K562 (cell line): ENCODE data around the gene BRICD5. TPM values are rescaled to one million over a fixed set of nuclear protein-coding genes. Genes with fewer than 3 reads are reported as not detected.

ENCODE experiments used
- ATAC-seq: fragments of 200-7000 bp; cut with Tn5 transposase; 3 replicates; pipeline ENCODE4 v1.9.1; 2020; ENCODE audit warnings: moderate library complexity
- BruUV-seq: library from RNA; stranded (reverse); fragments of 400-500 nt; replicated peaks from 2 replicates; lab custom pipeline; 2021; lab: Mats Ljungman, UMichigan
- CTCF ChIA-PET: fragments of 300-600 bp; formaldehyde crosslinking; extraction: SDS; loops from one replicate; lab custom pipeline; 2021; ENCODE audit warnings: low intra/inter-chr PET ratio; lab: Yijun Ruan, JAX
- POLR2A ChIA-PET: fragments of 300-600, 350-650 bp; sonication (Branson Sonifier 250); formaldehyde crosslinking; extraction: SDS; loops from one replicate; lab custom pipeline; 2021; ENCODE audit warnings: antibody characterized with exemption, inconsistent platforms; lab: Yijun Ruan, JAX
- DNase-seq, 4 experiments: peaks; one replicate each; pipeline versions ENCODE4 v3.0.0 to v3.0.0-alpha.2; 2011 to 2018; ENCODE audit warnings: low spot score in 3 of 4, mixed read lengths in 3 of 4; ENCODE audit errors: extremely low read depth in 1 of 4
- FAIRE-seq: peaks from 2 replicates; lab custom pipeline; 2011; peaks lifted over from hg19 to GRCh38; lab: Jason Lieb, UNC
- H2AFZ ChIP-seq: 2 replicates; pipeline ENCODE4 v1.6.0; 2011; ENCODE audit warnings: low read depth, low read length, control low read depth, inconsistent platforms
- H3K27ac ChIP-seq: fragments of 200-600 bp; 3 replicates; pipeline ENCODE4 v1.8.0; 2011; ENCODE audit warnings: low read depth, mild to moderate bottlenecking, control low read depth, inconsistent platforms, low read length, moderate library complexity, mixed read lengths; ENCODE audit errors: extremely low read depth
- H3K27me3 ChIP-seq, 2 experiments: fragments of 300-600 bp in 1 of 2; 2 replicates in 1 of 2; 3 replicates in 1 of 2; pipeline versions ENCODE4 v1.6.0 to v1.8.0; 2011; ENCODE audit warnings: inconsistent platforms in 2 of 2, low read length in 2 of 2, mild to moderate bottlenecking in 1 of 2, mixed read lengths in 1 of 2, moderate library complexity in 1 of 2; ENCODE audit not compliant: control insufficient read depth in 2 of 2, insufficient read depth in 2 of 2
- H3K36me3 ChIP-seq: fragments of 300-600 bp; 3 replicates; pipeline ENCODE4 v1.8.0; 2011; ENCODE audit warnings: mild to moderate bottlenecking, low read length, inconsistent platforms; ENCODE audit not compliant: control insufficient read depth, insufficient read depth
- H3K4me1 ChIP-seq, 2 experiments: fragments of 200-600 bp in 1 of 2; replicated peaks in 1 of 2; 2 replicates in 1 of 2; 3 replicates in 1 of 2; pipeline versions ENCODE4 v1.5.1 to v1.8.0; 2011; ENCODE audit warnings: inconsistent platforms in 2 of 2, low read length in 2 of 2, mild to moderate bottlenecking in 1 of 2, mixed read lengths in 1 of 2, moderate library complexity in 1 of 2; ENCODE audit not compliant: control insufficient read depth in 2 of 2, insufficient read depth in 2 of 2
- H3K4me2 ChIP-seq: 2 replicates; pipeline ENCODE4 v1.6.1; 2011; ENCODE audit warnings: low read length, control low read depth, inconsistent platforms, mixed read lengths; ENCODE audit not compliant: insufficient read depth
- H3K4me3 ChIP-seq: fragments of 200-600 bp; sonication (generic), shearing (Covaris generic); 2 replicates; pipeline ENCODE4 v1.5.1; 2016; ENCODE audit warnings: control low read depth, inconsistent platforms
- H3K79me2 ChIP-seq: fragments of 200-600 bp; 3 replicates; pipeline ENCODE4 v1.8.0; 2011; ENCODE audit warnings: low read length, inconsistent platforms; ENCODE audit not compliant: control insufficient read depth, insufficient read depth
- H3K9ac ChIP-seq, 2 experiments: 2 replicates each; pipeline versions ENCODE4 v1.6.0 to v1.6.1; 2011; ENCODE audit warnings: low read depth in 2 of 2, low read length in 2 of 2, control low read depth in 1 of 2, inconsistent platforms in 1 of 2, mild to moderate bottlenecking in 1 of 2, mixed read lengths in 1 of 2; ENCODE audit not compliant: insufficient read depth in 1 of 2
- H3K9me1 ChIP-seq: one replicate; pipeline ENCODE4 v1.6.0; 2011; ENCODE audit warnings: inconsistent platforms, mild to moderate bottlenecking, low read length, moderate library complexity; ENCODE audit not compliant: control insufficient read depth, insufficient read depth
- H3K9me3 ChIP-seq: replicated peaks from 2 replicates; pipeline ENCODE4 v1.5.1; 2011; ENCODE audit warnings: low read depth, low read length, inconsistent platforms; ENCODE audit not compliant: control insufficient read depth, insufficient read depth
- H4K20me1 ChIP-seq: replicated peaks from 2 replicates; pipeline ENCODE4 v1.6.1; 2011; ENCODE audit warnings: low read length, inconsistent platforms, mixed read lengths; ENCODE audit not compliant: control insufficient read depth, insufficient read depth
- ATF7 ChIP-seq: fragments of 450-650 bp; IDR thresholded peaks from 2 replicates; pipeline ENCODE4 v1.7.1; 2014; ENCODE audit warnings: mild to moderate bottlenecking, moderate library complexity
- BCOR ChIP-seq: fragments of 450-650 bp; IDR thresholded peaks from 2 replicates; pipeline ENCODE4 v1.6.1; 2016
- CBFA2T2 ChIP-seq: fragments of 450-650 bp; conservative IDR thresholded peaks from 2 replicates; pipeline ENCODE4 v1.6.1; 2017; ENCODE audit warnings: mild to moderate bottlenecking
- CBX1 ChIP-seq: sonication (generic); IDR thresholded peaks from 2 replicates; pipeline ENCODE4 v1.6.1; 2016; ENCODE audit warnings: antibody characterized with exemption, low read depth, mild to moderate bottlenecking
- DMBX1 ChIP-seq: fragments of 250-450 bp; sonication (Bioruptor Pico); IDR thresholded peaks from 2 replicates; pipeline ENCODE4 v1.8.0; 2022; ENCODE audit warnings: inconsistent platforms, mild to moderate bottlenecking, moderate library complexity, borderline replicate concordance
- ESRRB ChIP-seq: fragments of 250-450 bp; sonication (Bioruptor Pico); IDR thresholded peaks from 2 replicates; pipeline ENCODE4 v1.5.0; 2020; ENCODE audit warnings: mild to moderate bottlenecking, moderate library complexity, borderline replicate concordance
- HLTF ChIP-seq: fragments of 450-650 bp; IDR thresholded peaks from 2 replicates; pipeline ENCODE4 v1.6.1; 2016
- HMG20B ChIP-seq: fragments of 250-450 bp; sonication (Bioruptor Pico); IDR thresholded peaks from 2 replicates; pipeline ENCODE4 v1.5.0; 2021; ENCODE audit warnings: mild to moderate bottlenecking
- HNRNPLL ChIP-seq: fragments of 200-400 bp; formaldehyde crosslinking; IDR thresholded peaks from 2 replicates; pipeline ENCODE4 v1.6.1; 2017; ENCODE audit warnings: low read length, low read depth, mild to moderate bottlenecking; ENCODE audit not compliant: poor library complexity, severe bottlenecking
- KDM2B ChIP-seq: fragments of 250-450 bp; sonication (Bioruptor Pico); IDR thresholded peaks from 2 replicates; pipeline ENCODE4 v1.8.0; 2021; ENCODE audit warnings: mild to moderate bottlenecking, moderate library complexity
- KLF10 ChIP-seq: fragments of 250-450 bp; sonication (Bioruptor Pico); IDR thresholded peaks from 2 replicates; pipeline ENCODE4 v1.6.1; 2021; ENCODE audit warnings: matching md5 sums
- NCOA4 ChIP-seq: fragments of 450-650 bp; IDR thresholded peaks from 2 replicates; pipeline ENCODE4 v1.6.1; 2018; ENCODE audit warnings: mild to moderate bottlenecking; ENCODE audit not compliant: partially characterized antibody
- POLR2AphosphoS5 ChIP-seq: IDR thresholded peaks from 2 replicates; pipeline ENCODE4 v1.6.1; 2011; ENCODE audit warnings: mild to moderate bottlenecking, low read depth, low read length, moderate library complexity; ENCODE audit not compliant: control insufficient read depth, insufficient read depth
- RAD21 ChIP-seq, 2 experiments: fragments of 250-450 bp in 1 of 2; fragments of 450-650 bp in 1 of 2; sonication (Bioruptor Pico) in 1 of 2; formaldehyde crosslinking in 1 of 2; IDR thresholded peaks in 1 of 2; conservative IDR thresholded peaks in 1 of 2; 2 replicates each; pipeline versions ENCODE4 v1.4.0 to v1.8.0; 2020 to 2022; ENCODE audit warnings: mild to moderate bottlenecking in 2 of 2, moderate library complexity in 1 of 2
- RBM17 ChIP-seq: fragments of 200-400 bp; formaldehyde crosslinking; IDR thresholded peaks from 2 replicates; pipeline ENCODE4 v1.6.1; 2017; ENCODE audit warnings: low read depth, mild to moderate bottlenecking, low read length, borderline replicate concordance
- SP1 ChIP-seq: sonication (generic); formaldehyde crosslinking; IDR thresholded peaks from 2 replicates; pipeline ENCODE4 v1.8.1; 2022; ENCODE audit warnings: mild to moderate bottlenecking, missing genetic modification reagents
- STAG1 ChIP-seq: sonication (generic); formaldehyde crosslinking; IDR thresholded peaks from 2 replicates; pipeline ENCODE4 v1.5.0; 2020; ENCODE audit warnings: missing genetic modification reagents, borderline replicate concordance
- TFAM ChIP-seq: fragments of 250-450 bp; sonication (Bioruptor Pico); conservative IDR thresholded peaks from 2 replicates; pipeline ENCODE4 v1.5.0; 2021; ENCODE audit warnings: mild to moderate bottlenecking, moderate library complexity
- U2AF2 ChIP-seq: fragments of 200-400 bp; formaldehyde crosslinking; optimal IDR thresholded peaks from 2 replicates; pipeline ENCODE3; 2017; ENCODE audit warnings: low read depth, mild to moderate bottlenecking, low read length
- ZFP1 ChIP-seq: fragments of 450-650 bp; formaldehyde crosslinking; IDR thresholded peaks from 2 replicates; pipeline ENCODE4 v1.4.0; 2020; ENCODE audit warnings: mild to moderate bottlenecking, mixed read lengths
- ZNF444 ChIP-seq: fragments of 250-450 bp; sonication (Bioruptor Pico); IDR thresholded peaks from 2 replicates; pipeline ENCODE4 v1.4.0; 2020; ENCODE audit warnings: mild to moderate bottlenecking, moderate library complexity
- ZNF717 ChIP-seq: fragments of 250-450 bp; sonication (Bioruptor Pico); IDR thresholded peaks from 2 replicates; pipeline ENCODE4 v1.5.0; 2021
- WGBS: fragments of 100-300 bp; shearing (Covaris generic); methylation state at CpG from one replicate; pipeline ENCODE4 v1.1.6; 2016; ENCODE audit warnings: low coverage, mixed read lengths; ENCODE audit not compliant: insufficient coverage; ENCODE audit errors: missing lambda C conversion rate; 5-methylcytosine and 5-hydroxymethylcytosine counted together
- in situ Hi-C: fragments of 300-500 bp; cut with MboI; formaldehyde crosslinking; loops from 4 replicates; pipeline ENCODE4 v1.15.0; 2018; ENCODE audit warnings: inconsistent platforms, mixed read lengths
- intact Hi-C: fragments of 100-400 bp; cut with micrococcal nuclease; formaldehyde crosslinking; loops from 2 replicates; pipeline ENCODE4 v1.14.2; 2022
- polyA plus RNA-seq, 8 experiments: library from polyadenylated mRNA; depleted of rRNA in 4 of 8; stranded (reverse) in 5 of 8; unstranded in 3 of 8; fragments of >200 nt; fragmentation: Nextera tagmentation in 2 of 8; fragmentation: Illumina TruSeq in 1 of 8; extraction: Ambion mirVana in 2 of 8; extraction: Trizol in 1 of 8; gene quantifications; 2 replicates each; pipeline versions ENCODE4 v1.2.1 to v1.2.3, GENCODE V29; 2011 to 2014; ENCODE audit warnings: inconsistent platforms in 1 of 8, missing spikeins in 1 of 8
- total RNA-seq, 7 experiments: library from RNA; depleted of rRNA in 6 of 7; stranded (reverse); fragments of >200 nt in 6 of 7; fragmentation: Illumina TruSeq in 2 of 7; extraction: Trizol in 2 of 7; gene quantifications; 2 replicates each; pipeline versions ENCODE4 v1.2.1 to v1.2.3, GENCODE V29; 2011 to 2021; ENCODE audit warnings: low replicate concordance in 1 of 7
- TF ChIP-seq, protein P1 (sequence below): sonication (generic); formaldehyde crosslinking; IDR thresholded peaks from 2 replicates; pipeline ENCODE4 v1.8.1; 2023; ENCODE audit warnings: mild to moderate bottlenecking, missing genetic modification reagents

Gene BRICD5
- total and polyA plus RNA-seq, 9 of the 15 experiments (the other 6 are each of a cell fraction or from before 2014, with no cell fraction given), result 0.24 to 15.1 (median 2.4) TPM; not detected in 1

DNA sequence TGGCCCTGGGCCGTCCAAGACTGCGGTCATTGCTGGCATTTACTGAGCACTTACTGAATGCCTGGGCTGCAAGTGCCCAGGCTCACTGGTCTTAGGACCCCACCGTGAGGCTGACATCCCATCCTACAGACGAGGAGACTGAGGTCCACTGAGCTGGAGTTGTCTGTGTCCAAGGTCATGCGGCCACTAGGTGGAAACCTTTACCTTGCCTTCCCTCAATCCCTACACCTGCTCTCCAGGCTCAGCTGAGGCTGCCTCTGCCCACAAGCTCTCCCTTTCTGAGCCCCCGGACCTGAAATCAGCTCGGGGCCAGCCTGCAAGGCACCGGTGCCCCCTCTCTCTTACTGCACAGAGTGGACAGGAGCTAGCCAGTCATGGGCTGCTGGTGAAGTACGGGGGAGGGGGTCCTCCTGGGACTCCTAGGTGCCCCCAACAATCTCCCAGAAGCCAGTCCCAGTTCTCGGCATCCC lies 15.8 kb downstream of the BRICD5 start:
- H3K36me3 ChIP-seq, result no peaks in the 10 kb centered on the region
- POLR2A ChIA-PET, result interaction anchor here (0.7 to 2.5 kb wide), 11 partner anchors 10 to 488 kb away, joined by 3 to 17 read pairs (median 5); partner anchors contain the start of genes ECI1, KCTD5, MLST8 and TRAF7
- H3K9me3 ChIP-seq, result no peaks in the 10 kb centered on the region
- CTCF ChIA-PET, result interaction anchor here (1.0 to 2.8 kb wide), 4 partner anchors 56 to 732 kb away, joined by 3 to 18 read pairs (median 4); partner anchors contain the start of gene ECI1
- no peak overlapping the region for H2AFZ ChIP-seq
- H3K9me1 ChIP-seq, result no peaks in the 10 kb centered on the region
- ATAC-seq (peak; percentile 90), DNase-seq (peak in 3 of 4 experiments; percentile 45 to 83 (median 73)), FAIRE-seq (peak; percentile 95)
- H3K4me2 ChIP-seq, result no peak overlapping the region
- no TSS peak for BruUV-seq
- H3K27me3 ChIP-seq, result peaks cover 0 to 5% of the 10 kb centered on the region in 2 experiments; a peak in 2 of 5 replicates
- in situ Hi-C loops (no loop called here), intact Hi-C loops (loop anchor here (5.0 kb wide), 2 partner anchors 57 to 302 kb away; partner anchors contain the start of gene ECI1)
- peaks cover 3 to 65% of the 10 kb centered on the region in 2 experiments; a peak in 4 of 5 replicates for H3K4me1 ChIP-seq
- H3K4me3 ChIP-seq, result no peak overlapping the region
- 0 out of 4 replicates have a peak overlapping the region, but pooled peaks of 1 of the 2 experiments have one; percentile 47 for H3K9ac ChIP-seq
- H4K20me1 ChIP-seq, result 0 out of 2 replicates have a peak, but pooled peaks cover 6% of the 10 kb centered on the region
- H3K27ac ChIP-seq, result no peak overlapping the region
- H3K79me2 ChIP-seq, result no peaks in the 10 kb centered on the region
- WGBS, result 11% methylated on average over 10 of the region's 10 CpGs
- no peak for TF ChIP-seq HNRNPLL
- TF ChIP-seq, protein P1, sequence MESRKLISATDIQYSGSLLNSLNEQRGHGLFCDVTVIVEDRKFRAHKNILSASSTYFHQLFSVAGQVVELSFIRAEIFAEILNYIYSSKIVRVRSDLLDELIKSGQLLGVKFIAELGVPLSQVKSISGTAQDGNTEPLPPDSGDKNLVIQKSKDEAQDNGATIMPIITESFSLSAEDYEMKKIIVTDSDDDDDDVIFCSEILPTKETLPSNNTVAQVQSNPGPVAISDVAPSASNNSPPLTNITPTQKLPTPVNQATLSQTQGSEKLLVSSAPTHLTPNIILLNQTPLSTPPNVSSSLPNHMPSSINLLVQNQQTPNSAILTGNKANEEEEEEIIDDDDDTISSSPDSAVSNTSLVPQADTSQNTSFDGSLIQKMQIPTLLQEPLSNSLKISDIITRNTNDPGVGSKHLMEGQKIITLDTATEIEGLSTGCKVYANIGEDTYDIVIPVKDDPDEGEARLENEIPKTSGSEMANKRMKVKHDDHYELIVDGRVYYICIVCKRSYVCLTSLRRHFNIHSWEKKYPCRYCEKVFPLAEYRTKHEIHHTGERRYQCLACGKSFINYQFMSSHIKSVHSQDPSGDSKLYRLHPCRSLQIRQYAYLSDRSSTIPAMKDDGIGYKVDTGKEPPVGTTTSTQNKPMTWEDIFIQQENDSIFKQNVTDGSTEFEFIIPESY, result peak; percentile 51; the same call in 1 of the 2 replicates
- peak; percentile 96 for TF ChIP-seq BCOR
- TF ChIP-seq POLR2AphosphoS5, result no peak
- no peak for TF ChIP-seq RBM17
- no peak for TF ChIP-seq ESRRB
- no peak for TF ChIP-seq KDM2B
- no peak for TF ChIP-seq HMG20B (CRISPR knock-in tag)
- TF ChIP-seq NCOA4, result peak; percentile 18
- TF ChIP-seq STAG1 (CRISPR knock-in tag), result peak; percentile 83; the same call in 1 of the 2 replicates
- no peak for TF ChIP-seq CBFA2T2
- TF ChIP-seq U2AF2, result no peak
- 0 out of 2 replicates have a peak, but pooled peaks have one; percentile 24 for TF ChIP-seq ATF7
- no peak for TF ChIP-seq ZNF717
- TF ChIP-seq ZNF444 (CRISPR knock-in tag), result no peak
- 0 out of 2 replicates have a peak, but pooled peaks have one; percentile 38 for TF ChIP-seq SP1 (CRISPR knock-in tag)
- peak; percentile 85; the same call in 1 of the 2 replicates for TF ChIP-seq CBX1
- TF ChIP-seq KLF10 (CRISPR knock-in tag), result no peak
- TF ChIP-seq ZFP1 (CRISPR knock-in tag), result no peak
- no peak for TF ChIP-seq DMBX1 (CRISPR knock-in tag)
- no peak for TF ChIP-seq TFAM (CRISPR knock-in tag)
- TF ChIP-seq RAD21 (CRISPR knock-in tag; conservative IDR thresholded peaks at IDR 0.05 in 1 of 2, IDR thresholded peaks at IDR 0.05 in 1 of 2), result peak; percentile 67 to 86
- TF ChIP-seq HLTF, result 0 out of 2 replicates have a peak, but pooled peaks have one; percentile 35
